Measurements from ENCODE around the gene DOCK9. TPM values are rescaled to one million over a fixed set of nuclear protein-coding genes. Genes with fewer than 3 reads are reported as not detected.

DOCK9 gene
- total and polyA plus RNA-seq, 2 donors (not counting 3 experiments of a cell fraction or from before 2014, with no cell fraction given): 147 to 323 TPM

GRCh38 chr13:98992355-98992754 is 14.5 kb upstream of the DOCK9 start:
- no peaks in the 10 kb centered on the region for H3K27me3 ChIP-seq (ENCODE audit: control insufficient read depth in 2 of 2, insufficient read depth in 2 of 2, low read length in 2 of 2)
- no peaks in the 10 kb centered on the region for H3K79me2 ChIP-seq (ENCODE audit: control insufficient read depth, insufficient read depth, low read length)
- POLR2A ChIA-PET: no interaction called here
- FAIRE-seq: no peak
- no peaks in the 10 kb centered on the region for H4K20me1 ChIP-seq (replicated peaks; ENCODE audit: control insufficient read depth, extremely low read depth, insufficient read depth, low read length)
- H2AFZ ChIP-seq (ENCODE audit: low read depth, low read length): no peak overlapping the region
- DNase-seq (ENCODE audit: low read depth, low spot score): no peak
- H3K9me1 ChIP-seq (replicated peaks; ENCODE audit: control insufficient read depth, extremely low read depth, insufficient read depth, low read length): no peaks in the 10 kb centered on the region
- no peak overlapping the region for H3K4me2 ChIP-seq (ENCODE audit: insufficient read depth, low read length)
- H3K27ac ChIP-seq (ENCODE audit: insufficient read depth, low read depth, low read length): no peak overlapping the region
- H3K36me3 ChIP-seq (ENCODE audit: control insufficient read depth in 2 of 2, extremely low read depth in 1 of 2, insufficient read depth in 2 of 2, low read length in 2 of 2): peaks cover 0 to 2% of the 10 kb centered on the region in 2 experiments
- CTCF ChIA-PET: interaction anchor here (0.8 to 0.9 kb wide), 2 partner anchors 8 to 11 kb away, joined by 4 read pairs; no protein-coding TSS in a partner anchor
- no peaks in the 10 kb centered on the region for H3K4me1 ChIP-seq (ENCODE audit: control insufficient read depth, extremely low read depth, insufficient read depth, low read length)
- TF ChIP-seq MYC (IDR thresholded peaks at IDR 0.05; ENCODE audit: low read depth, low read length) (no peak), JUN (IDR thresholded peaks at IDR 0.05; ENCODE audit: borderline replicate concordance, insufficient read depth, insufficient read length, low read depth) (no peak), POLR2AphosphoS5 (IDR thresholded peaks at IDR 0.05; ENCODE audit: insufficient read depth, low read depth, low read length) (no peak), CTCF (IDR thresholded peaks at IDR 0.05; ENCODE audit: extremely low read depth in 1 of 2, insufficient read depth in 1 of 2, low read depth in 1 of 2, low read length in 2 of 2) (no peak)
- no peak overlapping the region for H3K4me3 ChIP-seq (replicated peaks in 1 of 3; ENCODE audit: insufficient read depth in 1 of 3, low read depth in 1 of 3, low read length in 3 of 3)
- no TSS peak for BruUV-seq (replicated peaks)
- intact Hi-C loops (cut with micrococcal nuclease): no loop called here
- no peaks in the 10 kb centered on the region for H3K9me3 ChIP-seq (replicated peaks; ENCODE audit: control insufficient read depth, insufficient read depth, low read length)
- no peak overlapping the region for H3K9ac ChIP-seq (replicated peaks; ENCODE audit: extremely low read depth, insufficient read depth, low read length)
- dilution Hi-C loops (cut with MboI; ENCODE audit: extremely low pct_ligation_motif_present, low sequenced_read_pairs): no loop called here

GRCh38 chr13:98990701-98991100 is 12.8 kb upstream of the DOCK9 start:
- peaks cover 0 to 2% of the 10 kb centered on the region in 2 experiments for H3K36me3 ChIP-seq (ENCODE audit: control insufficient read depth in 2 of 2, extremely low read depth in 1 of 2, insufficient read depth in 2 of 2, low read length in 2 of 2)
- intact Hi-C loops (cut with micrococcal nuclease): no loop called here
- ChIA-PET CTCF (no interaction called here), POLR2A (no interaction called here)
- no peak for TF ChIP-seq MAX (IDR thresholded peaks at IDR 0.05; ENCODE audit: insufficient read depth, insufficient read length)
- TF ChIP-seq POLR2A (IDR thresholded peaks at IDR 0.05; ENCODE audit: low read depth, low read length): no peak
- no peak for TF ChIP-seq JUN (IDR thresholded peaks at IDR 0.05; ENCODE audit: borderline replicate concordance, insufficient read depth, insufficient read length, low read depth)
- no peak for TF ChIP-seq POLR2AphosphoS5 (IDR thresholded peaks at IDR 0.05; ENCODE audit: insufficient read depth, low read depth, low read length)
- no peak for TF ChIP-seq CTCF (IDR thresholded peaks at IDR 0.05; ENCODE audit: extremely low read depth in 1 of 2, insufficient read depth in 1 of 2, low read depth in 1 of 2, low read length in 2 of 2)
- TF ChIP-seq EZH2 (IDR thresholded peaks at IDR 0.05; ENCODE audit: borderline replicate concordance, low read depth, low read length, severe bottlenecking): no peak
- TF ChIP-seq GATA2 (IDR thresholded peaks at IDR 0.05; ENCODE audit: insufficient read depth, insufficient read length, low read depth, low read length): no peak
- no peaks in the 10 kb centered on the region for H4K20me1 ChIP-seq (replicated peaks; ENCODE audit: control insufficient read depth, extremely low read depth, insufficient read depth, low read length)
- dilution Hi-C loops (cut with MboI; ENCODE audit: extremely low pct_ligation_motif_present, low sequenced_read_pairs): no loop called here
- H3K9me3 ChIP-seq (replicated peaks; ENCODE audit: control insufficient read depth, insufficient read depth, low read length): no peaks in the 10 kb centered on the region
- H3K79me2 ChIP-seq (ENCODE audit: control insufficient read depth, insufficient read depth, low read length): no peaks in the 10 kb centered on the region
- no peaks in the 10 kb centered on the region for H3K27me3 ChIP-seq (ENCODE audit: control insufficient read depth in 2 of 2, insufficient read depth in 2 of 2, low read length in 2 of 2)
- no peak overlapping the region for H3K4me3 ChIP-seq (replicated peaks in 1 of 3; ENCODE audit: insufficient read depth in 1 of 3, low read depth in 1 of 3, low read length in 3 of 3)
- no peaks in the 10 kb centered on the region for H3K9me1 ChIP-seq (replicated peaks; ENCODE audit: control insufficient read depth, extremely low read depth, insufficient read depth, low read length)
- no peak overlapping the region for H2AFZ ChIP-seq (ENCODE audit: low read depth, low read length)
- no peaks in the 10 kb centered on the region for H3K4me1 ChIP-seq (ENCODE audit: control insufficient read depth, extremely low read depth, insufficient read depth, low read length)
- no peak for FAIRE-seq
- no peak overlapping the region for H3K9ac ChIP-seq (replicated peaks; ENCODE audit: extremely low read depth, insufficient read depth, low read length)
- BruUV-seq (replicated peaks): no TSS peak
- H3K27ac ChIP-seq (ENCODE audit: insufficient read depth, low read depth, low read length): no peak overlapping the region
- no peak for DNase-seq (ENCODE audit: low read depth, low spot score)
- no peak overlapping the region for H3K4me2 ChIP-seq (ENCODE audit: insufficient read depth, low read length)

Data from endothelial cell of umbilical vein (primary cell).